HCT116 (cell line): ENCODE measurements around the gene SDK1. TPM values are rescaled to one million over a fixed set of nuclear protein-coding genes. Genes with fewer than 3 reads are reported as not detected.

Experiments used
- ATAC-seq: fragments of 200-7000 bp; cut with Tn5 transposase; 2 replicates; pipeline ENCODE4 v1.9.1; 2020; ENCODE audit warnings: mild to moderate bottlenecking, moderate library complexity
- BruUV-seq: library from RNA; stranded (reverse); fragments of 400-500 nt; replicated peaks from 2 replicates; lab custom pipeline; 2021; lab: Mats Ljungman, UMichigan
- CTCF ChIA-PET: fragments of 300-600 bp; sonication (Branson Sonifier 250); formaldehyde crosslinking; loops from one replicate; lab custom pipeline; 2021; ENCODE audit warnings: antibody characterized with exemption; lab: Charles Lee
- POLR2A ChIA-PET: fragments of 300-600, 350-600 bp; sonication (Branson Sonifier 250); formaldehyde crosslinking; loops from one replicate; lab custom pipeline; 2021; ENCODE audit warnings: antibody characterized with exemption; lab: Charles Lee
- RAD21 ChIA-PET, 2 experiments: fragments of 300-600 bp; sonication (Branson Sonifier 250); formaldehyde crosslinking; loops; one replicate each; lab custom pipeline; 2023; ENCODE audit warnings: low total read pairs in 2 of 2; ENCODE audit not compliant: uncharacterized antibody in 2 of 2, unreplicated experiment in 2 of 2, low non-redundant PET in 1 of 2; lab: Charles Lee
- DNase-seq: peaks from one replicate; pipeline ENCODE4 v3.0.0-alpha.2; 2010; ENCODE audit warnings: low read depth, low spot score
- H2AFZ ChIP-seq: fragments of 200-600 bp; shearing (Covaris generic), sonication (generic); 2 replicates; pipeline ENCODE4 v1.6.1; 2017; ENCODE audit warnings: low read depth, mixed run types, mixed read lengths, antibody characterized with exemption, low read length; ENCODE audit not compliant: poor library complexity, severe bottlenecking
- H3K27ac ChIP-seq: 2 replicates; pipeline ENCODE4 v1.5.1; 2012; ENCODE audit warnings: low read depth, low read length
- H3K27me3 ChIP-seq: fragments of 200-600 bp; sonication (generic); 2 replicates; pipeline ENCODE4 v1.6.1; 2016; ENCODE audit warnings: mixed run types, low read length, mixed read lengths; ENCODE audit not compliant: insufficient read depth
- H3K36me3 ChIP-seq, 2 experiments: fragments of 200-500 bp in 1 of 2; fragments of 200-600 bp in 1 of 2; sonication (Bioruptor generic) in 1 of 2; sonication (generic) in 1 of 2; 2 replicates each; pipeline versions ENCODE4 v1.5.1 to v1.6.1; 2014 to 2016; ENCODE audit warnings: low read length in 2 of 2, inconsistent platforms in 1 of 2, mixed read lengths in 1 of 2, mixed run types in 1 of 2; ENCODE audit not compliant: insufficient read depth in 2 of 2, control insufficient read depth in 1 of 2
- H3K4me1 ChIP-seq, 2 experiments: fragments of 200-600 bp in 1 of 2; sonication (generic) in 1 of 2; 2 replicates each; pipeline versions ENCODE4 v1.5.1 to v1.6.1; 2012 to 2017; ENCODE audit warnings: low read length in 2 of 2, inconsistent platforms in 1 of 2, mild to moderate bottlenecking in 1 of 2, mixed read lengths in 1 of 2, mixed run types in 1 of 2, moderate library complexity in 1 of 2; ENCODE audit not compliant: insufficient read depth in 2 of 2, control insufficient read depth in 1 of 2
- H3K4me2 ChIP-seq: fragments of 200-600 bp; sonication (generic); 2 replicates; pipeline ENCODE4 v1.6.1; 2017; ENCODE audit warnings: mixed run types, low read length, mixed read lengths
- H3K4me3 ChIP-seq, 2 experiments: fragments of 200-600 bp in 1 of 2; sonication (generic) in 1 of 2; replicated peaks in 1 of 2; 2 replicates each; pipeline ENCODE4 v1.5.1; 2011 to 2016; ENCODE audit warnings: low read length in 2 of 2, control low read depth in 1 of 2, low read depth in 1 of 2, mild to moderate bottlenecking in 1 of 2, mixed read lengths in 1 of 2, mixed run types in 1 of 2
- H3K79me2 ChIP-seq: fragments of 200-600 bp; sonication (generic); 2 replicates; pipeline ENCODE4 v1.6.1; 2017; ENCODE audit warnings: mild to moderate bottlenecking, mixed run types, low read length, moderate library complexity, mixed read lengths; ENCODE audit not compliant: insufficient read depth
- H3K9ac ChIP-seq: fragments of 200-600 bp; sonication (generic); 2 replicates; pipeline ENCODE4 v1.6.1; 2016; ENCODE audit warnings: low read length, mixed read lengths
- H3K9me2 ChIP-seq: fragments of 200-600 bp; sonication (generic), shearing (Covaris generic); 2 replicates; pipeline ENCODE4 v1.6.1; 2017; ENCODE audit warnings: mixed run types, mild to moderate bottlenecking, moderate library complexity; ENCODE audit not compliant: insufficient read depth
- H3K9me3 ChIP-seq, 2 experiments: fragments of 200-500 bp in 1 of 2; fragments of 200-600 bp in 1 of 2; sonication (Bioruptor generic) in 1 of 2; sonication (generic) in 1 of 2; 2 replicates each; pipeline ENCODE4 v1.6.1; 2014 to 2017; ENCODE audit warnings: low read length in 2 of 2, mixed read lengths in 2 of 2, inconsistent platforms in 1 of 2, low read depth in 1 of 2, mild to moderate bottlenecking in 1 of 2, mixed run types in 1 of 2, moderate library complexity in 1 of 2; ENCODE audit not compliant: control insufficient read depth in 1 of 2, insufficient read depth in 1 of 2
- H4K20me1 ChIP-seq: fragments of 200-600 bp; sonication (generic), shearing (Covaris generic); 2 replicates; pipeline ENCODE4 v1.6.1; 2017; ENCODE audit warnings: mixed run types, mild to moderate bottlenecking, moderate library complexity; ENCODE audit not compliant: insufficient read depth
- CBX3 ChIP-seq: IDR thresholded peaks from 2 replicates; pipeline ENCODE4 v1.6.1; 2012; ENCODE audit warnings: low read depth
- CEBPB ChIP-seq: IDR thresholded peaks from 2 replicates; pipeline ENCODE4 v1.6.1; 2012; ENCODE audit warnings: low read depth
- EGR1 ChIP-seq: IDR thresholded peaks from 2 replicates; pipeline ENCODE4 v1.6.1; 2012; ENCODE audit warnings: low read depth
- EZH2phosphoT487 ChIP-seq: fragments of 200-600 bp; IDR thresholded peaks from 2 replicates; pipeline ENCODE4 v1.6.1; 2018; ENCODE audit warnings: antibody characterized with exemption, borderline replicate concordance
- FOSL1 ChIP-seq: IDR thresholded peaks from 2 replicates; pipeline ENCODE4 v1.6.1; 2012; ENCODE audit warnings: low read depth
- MAX ChIP-seq: IDR thresholded peaks from 2 replicates; pipeline ENCODE4 v1.6.1; 2012
- POLR2A ChIP-seq: IDR thresholded peaks from 2 replicates; pipeline ENCODE4 v1.7.0; 2011; ENCODE audit warnings: borderline replicate concordance; ENCODE audit not compliant: insufficient read depth, insufficient read length; ENCODE audit errors: extremely low read depth
- POLR2AphosphoS5 ChIP-seq: IDR thresholded peaks from 2 replicates; pipeline ENCODE4 v1.6.1; 2011; ENCODE audit warnings: mild to moderate bottlenecking, low read depth, low read length, moderate library complexity
- RAD21 ChIP-seq: IDR thresholded peaks from 2 replicates; pipeline ENCODE4 v1.6.1; 2012; ENCODE audit warnings: low read depth, mild to moderate bottlenecking
- SIN3A ChIP-seq: IDR thresholded peaks from 2 replicates; pipeline ENCODE4 v1.6.1; 2012; ENCODE audit warnings: low read depth
- SP1 ChIP-seq: IDR thresholded peaks from 2 replicates; pipeline ENCODE4 v1.6.1; 2012; ENCODE audit warnings: low read depth
- ZFX ChIP-seq: fragments of 450-650 bp; IDR thresholded peaks from 2 replicates; pipeline ENCODE4 v1.6.1; 2017
- ZNF274 ChIP-seq: fragments of 200-500 bp; sonication (Bioruptor generic); IDR thresholded peaks from 2 replicates; pipeline ENCODE4 v1.6.1; 2014; ENCODE audit warnings: mild to moderate bottlenecking, low read depth, low read length, inconsistent platforms
- intact Hi-C: fragments of 100-400 bp; cut with micrococcal nuclease; formaldehyde crosslinking; loops from 2 replicates; pipeline ENCODE4 v1.10.0; 2022
- total RNA-seq: library from RNA; stranded (reverse); gene quantifications from one replicate; pipeline ENCODE4 v1.2.1, GENCODE V29; 2021; ENCODE audit not compliant: unreplicated experiment
- TF ChIP-seq, protein P1 (sequence below): IDR thresholded peaks from 2 replicates; pipeline ENCODE4 v1.6.1; 2011; ENCODE audit warnings: mild to moderate bottlenecking, low read length, moderate library complexity; ENCODE audit not compliant: insufficient replicate concordance; ENCODE audit errors: extremely low read depth
- TF ChIP-seq, protein P2 (sequence below): IDR thresholded peaks from 2 replicates; pipeline ENCODE4 v1.6.1; 2012
- TF ChIP-seq, protein P3 (sequence below), 3 experiments: fragments of 200-600 bp in 1 of 3; sonication (generic) in 1 of 3; IDR thresholded peaks in 2 of 3; conservative IDR thresholded peaks in 1 of 3; 2 replicates each; pipeline ENCODE4 v1.5.1; 2012 to 2017; ENCODE audit warnings: low read depth in 2 of 3, low read length in 2 of 3, antibody characterized with exemption in 1 of 3, borderline replicate concordance in 1 of 3, control low read depth in 1 of 3, mild to moderate bottlenecking in 1 of 3, mixed read lengths in 1 of 3, mixed run types in 1 of 3, moderate library complexity in 1 of 3; ENCODE audit not compliant: insufficient read depth in 1 of 3
- TF ChIP-seq, protein P4 (sequence below): IDR thresholded peaks from 2 replicates; pipeline ENCODE4 v1.6.1; 2012; ENCODE audit warnings: low read depth

SDK1 gene
- total RNA-seq, 1 experiment from 2014 or later: 0.05 TPM

GRCh38 chr7:3282457-3282856 lies 18.6 kb upstream of the SDK1 start:
- Histone ChIP-seq H3K79me2 (no peaks in the 10 kb centered on the region), H3K9me2 (no peaks in the 10 kb centered on the region), H3K27ac (no peak overlapping the region), H3K36me3 (no peaks in the 10 kb centered on the region), H3K9me3 (no peaks in the 10 kb centered on the region), H3K4me2 (no peak overlapping the region), H2AFZ (no peak overlapping the region), H3K4me1 (no peaks in the 10 kb centered on the region), H3K4me3 (no peak overlapping the region), H3K9ac (no peak overlapping the region), H4K20me1 (no peaks in the 10 kb centered on the region), H3K27me3 (no peaks in the 10 kb centered on the region)
- BruUV-seq: no TSS peak
- TF ChIP-seq, protein P1, sequence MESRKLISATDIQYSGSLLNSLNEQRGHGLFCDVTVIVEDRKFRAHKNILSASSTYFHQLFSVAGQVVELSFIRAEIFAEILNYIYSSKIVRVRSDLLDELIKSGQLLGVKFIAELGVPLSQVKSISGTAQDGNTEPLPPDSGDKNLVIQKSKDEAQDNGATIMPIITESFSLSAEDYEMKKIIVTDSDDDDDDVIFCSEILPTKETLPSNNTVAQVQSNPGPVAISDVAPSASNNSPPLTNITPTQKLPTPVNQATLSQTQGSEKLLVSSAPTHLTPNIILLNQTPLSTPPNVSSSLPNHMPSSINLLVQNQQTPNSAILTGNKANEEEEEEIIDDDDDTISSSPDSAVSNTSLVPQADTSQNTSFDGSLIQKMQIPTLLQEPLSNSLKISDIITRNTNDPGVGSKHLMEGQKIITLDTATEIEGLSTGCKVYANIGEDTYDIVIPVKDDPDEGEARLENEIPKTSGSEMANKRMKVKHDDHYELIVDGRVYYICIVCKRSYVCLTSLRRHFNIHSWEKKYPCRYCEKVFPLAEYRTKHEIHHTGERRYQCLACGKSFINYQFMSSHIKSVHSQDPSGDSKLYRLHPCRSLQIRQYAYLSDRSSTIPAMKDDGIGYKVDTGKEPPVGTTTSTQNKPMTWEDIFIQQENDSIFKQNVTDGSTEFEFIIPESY: no peak
- TF ChIP-seq, protein P2, sequence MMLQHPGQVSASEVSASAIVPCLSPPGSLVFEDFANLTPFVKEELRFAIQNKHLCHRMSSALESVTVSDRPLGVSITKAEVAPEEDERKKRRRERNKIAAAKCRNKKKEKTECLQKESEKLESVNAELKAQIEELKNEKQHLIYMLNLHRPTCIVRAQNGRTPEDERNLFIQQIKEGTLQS: no peak
- TF ChIP-seq EGR1 (no peak), FOSL1 (no peak), ZNF274 (no peak), POLR2AphosphoS5 (no peak), EZH2phosphoT487 (no peak), MAX (no peak), CBX3 (no peak), ZFX (no peak), CEBPB (no peak), SIN3A (no peak), SP1 (no peak), RAD21 (no peak), POLR2A (no peak)
- TF ChIP-seq, protein P3, sequence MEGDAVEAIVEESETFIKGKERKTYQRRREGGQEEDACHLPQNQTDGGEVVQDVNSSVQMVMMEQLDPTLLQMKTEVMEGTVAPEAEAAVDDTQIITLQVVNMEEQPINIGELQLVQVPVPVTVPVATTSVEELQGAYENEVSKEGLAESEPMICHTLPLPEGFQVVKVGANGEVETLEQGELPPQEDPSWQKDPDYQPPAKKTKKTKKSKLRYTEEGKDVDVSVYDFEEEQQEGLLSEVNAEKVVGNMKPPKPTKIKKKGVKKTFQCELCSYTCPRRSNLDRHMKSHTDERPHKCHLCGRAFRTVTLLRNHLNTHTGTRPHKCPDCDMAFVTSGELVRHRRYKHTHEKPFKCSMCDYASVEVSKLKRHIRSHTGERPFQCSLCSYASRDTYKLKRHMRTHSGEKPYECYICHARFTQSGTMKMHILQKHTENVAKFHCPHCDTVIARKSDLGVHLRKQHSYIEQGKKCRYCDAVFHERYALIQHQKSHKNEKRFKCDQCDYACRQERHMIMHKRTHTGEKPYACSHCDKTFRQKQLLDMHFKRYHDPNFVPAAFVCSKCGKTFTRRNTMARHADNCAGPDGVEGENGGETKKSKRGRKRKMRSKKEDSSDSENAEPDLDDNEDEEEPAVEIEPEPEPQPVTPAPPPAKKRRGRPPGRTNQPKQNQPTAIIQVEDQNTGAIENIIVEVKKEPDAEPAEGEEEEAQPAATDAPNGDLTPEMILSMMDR (IDR thresholded peaks at IDR 0.05 in 2 of 3, conservative IDR thresholded peaks at IDR 0.05 in 1 of 3; ENCODE audit: borderline replicate concordance in 1 of 3, insufficient read depth in 1 of 3, low read depth in 2 of 3, low read length in 2 of 3): no peak
- TF ChIP-seq, protein P4, sequence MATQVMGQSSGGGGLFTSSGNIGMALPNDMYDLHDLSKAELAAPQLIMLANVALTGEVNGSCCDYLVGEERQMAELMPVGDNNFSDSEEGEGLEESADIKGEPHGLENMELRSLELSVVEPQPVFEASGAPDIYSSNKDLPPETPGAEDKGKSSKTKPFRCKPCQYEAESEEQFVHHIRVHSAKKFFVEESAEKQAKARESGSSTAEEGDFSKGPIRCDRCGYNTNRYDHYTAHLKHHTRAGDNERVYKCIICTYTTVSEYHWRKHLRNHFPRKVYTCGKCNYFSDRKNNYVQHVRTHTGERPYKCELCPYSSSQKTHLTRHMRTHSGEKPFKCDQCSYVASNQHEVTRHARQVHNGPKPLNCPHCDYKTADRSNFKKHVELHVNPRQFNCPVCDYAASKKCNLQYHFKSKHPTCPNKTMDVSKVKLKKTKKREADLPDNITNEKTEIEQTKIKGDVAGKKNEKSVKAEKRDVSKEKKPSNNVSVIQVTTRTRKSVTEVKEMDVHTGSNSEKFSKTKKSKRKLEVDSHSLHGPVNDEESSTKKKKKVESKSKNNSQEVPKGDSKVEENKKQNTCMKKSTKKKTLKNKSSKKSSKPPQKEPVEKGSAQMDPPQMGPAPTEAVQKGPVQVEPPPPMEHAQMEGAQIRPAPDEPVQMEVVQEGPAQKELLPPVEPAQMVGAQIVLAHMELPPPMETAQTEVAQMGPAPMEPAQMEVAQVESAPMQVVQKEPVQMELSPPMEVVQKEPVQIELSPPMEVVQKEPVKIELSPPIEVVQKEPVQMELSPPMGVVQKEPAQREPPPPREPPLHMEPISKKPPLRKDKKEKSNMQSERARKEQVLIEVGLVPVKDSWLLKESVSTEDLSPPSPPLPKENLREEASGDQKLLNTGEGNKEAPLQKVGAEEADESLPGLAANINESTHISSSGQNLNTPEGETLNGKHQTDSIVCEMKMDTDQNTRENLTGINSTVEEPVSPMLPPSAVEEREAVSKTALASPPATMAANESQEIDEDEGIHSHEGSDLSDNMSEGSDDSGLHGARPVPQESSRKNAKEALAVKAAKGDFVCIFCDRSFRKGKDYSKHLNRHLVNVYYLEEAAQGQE: no peak
- ATAC-seq (no peak), DNase-seq (no peak)
- ChIA-PET RAD21 (no interaction called here), CTCF (no interaction called here), POLR2A (no interaction called here)
- intact Hi-C loops: no loop called here
